ENCODE results near the gene DGLUCY.
"Not testable (repeated sequence)": the region's sequence is repeated elsewhere in the genome, so short reads cannot be mapped to it uniquely, and the experiment has no call there.

The DGLUCY gene

DNA sequence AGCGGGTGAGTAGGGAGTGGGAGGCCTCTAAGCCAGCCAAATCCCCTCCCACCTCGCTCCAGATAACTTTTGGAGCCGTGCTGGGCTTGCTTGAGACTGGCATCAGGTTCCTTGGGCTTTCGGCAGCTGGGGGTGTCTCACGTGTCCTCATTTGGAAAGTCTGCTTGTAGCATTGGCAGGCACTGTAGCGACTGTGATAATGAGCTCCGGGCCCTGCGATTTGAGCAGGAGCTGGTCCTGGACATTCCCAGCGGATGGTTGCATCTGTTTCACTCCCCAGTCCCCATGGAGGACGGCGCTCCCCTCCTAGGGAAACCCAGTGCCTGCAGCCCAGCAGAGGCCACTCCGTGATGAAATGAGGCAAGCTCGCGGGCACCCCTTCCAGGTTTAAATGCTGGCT is 49.4 kb downstream of the DGLUCY start:
- no peaks in the 10 kb centered on the region for H3K4me1 Mint-ChIP-seq
- no peaks in the 10 kb centered on the region for H3K27me3 Mint-ChIP-seq
- no peaks in the 10 kb centered on the region for H3K9me3 Mint-ChIP-seq
- no peak for DNase-seq
- no peak overlapping the region for H3K4me3 Mint-ChIP-seq
- ATAC-seq = no peak
- no peak overlapping the region for H3K27ac Mint-ChIP-seq

GRCh38 chr14:91164676-91165075 is 50.8 kb downstream of the DGLUCY start:
- Mint-ChIP-seq H3K27me3 (no peaks in the 10 kb centered on the region), H3K4me1 (no peaks in the 10 kb centered on the region), H3K4me3 (no peak overlapping the region), H3K9me3 (no peaks in the 10 kb centered on the region), H3K27ac (peak overlapping the region; percentile 84 to 87)
- ATAC-seq (no peak), DNase-seq (no peak)

DNA sequence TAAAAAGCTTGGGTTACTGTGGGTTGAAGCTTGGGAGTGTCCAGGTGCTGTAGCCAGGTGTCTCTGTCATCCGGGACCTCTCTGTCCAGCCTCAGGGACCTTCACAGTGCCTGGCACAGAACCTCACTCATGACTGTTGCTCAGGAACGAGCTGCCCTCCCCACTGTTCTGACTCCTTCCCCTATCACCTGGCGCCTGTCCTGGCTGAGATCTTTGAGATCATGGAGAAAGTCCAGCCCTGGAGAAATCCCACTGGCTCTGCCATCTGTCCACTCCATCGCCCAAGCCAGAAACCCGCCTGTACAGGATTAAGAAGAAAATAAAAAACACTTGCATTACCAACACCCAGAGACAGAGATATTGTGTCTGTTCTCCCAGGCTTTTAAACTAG is 53.5 kb downstream of the DGLUCY start:
- Mint-ChIP-seq H3K9me3 (no peaks in the 10 kb centered on the region), H3K4me3 (no peak overlapping the region), H3K4me1 (no peaks in the 10 kb centered on the region), H3K27ac (no peak overlapping the region), H3K27me3 (no peaks in the 10 kb centered on the region)
- DNase-seq (no peak), ATAC-seq (no peak)

DNA sequence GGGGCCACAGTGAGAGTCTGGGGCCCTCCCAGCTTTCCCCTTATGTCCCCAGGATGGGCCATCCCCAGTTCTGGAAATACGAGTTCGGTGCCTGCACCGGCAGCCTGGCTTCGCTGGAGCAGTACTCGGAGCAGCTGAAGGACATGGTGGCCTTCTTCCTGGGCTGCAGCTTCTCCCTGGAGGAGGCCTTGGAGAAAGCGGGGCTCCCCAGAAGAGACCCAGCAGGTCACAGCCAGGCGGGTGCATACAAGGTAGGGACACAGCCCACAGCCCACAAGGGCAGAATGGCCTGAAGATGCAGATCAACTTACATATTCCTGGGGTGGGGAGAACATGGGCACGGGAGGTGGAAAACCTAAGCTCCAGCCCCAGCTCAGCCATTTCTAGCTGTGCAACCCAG is 56.1 kb downstream of the DGLUCY start:
- Mint-ChIP-seq H3K4me1 (peaks cover 8% of the 10 kb centered on the region), H3K27me3 (no peaks in the 10 kb centered on the region), H3K9me3 (no peaks in the 10 kb centered on the region), H3K4me3 (no peak overlapping the region), H3K27ac (peak overlapping the region in 1 of 2 donors; percentile 54)
- ATAC-seq (no peak), DNase-seq (no peak)

- Mint-ChIP-seq H3K27me3 (no peaks in the 10 kb centered on the region), H3K9me3 (no peaks in the 10 kb centered on the region), H3K4me1 (peaks cover 8% of the 10 kb centered on the region), H3K27ac (no peak overlapping the region), H3K4me3 (no peak overlapping the region)
- no peak for DNase-seq
- ATAC-seq = no peak
Measured at GRCh38 chr14:91170504-91171121, 56.7 kb downstream of the DGLUCY start.

- H3K27ac Mint-ChIP-seq = peak overlapping the region; percentile 69 to 83
- no peak for DNase-seq
Measured at GRCh38 chr14:91171291-91171690, 57.4 kb downstream of the DGLUCY start.

GRCh38 chr14:91173221-91173670 is 59.4 kb downstream of the DGLUCY start:
- Mint-ChIP-seq H3K27ac (peak overlapping the region in 1 of 2 donors; percentile 13), H3K9me3 (no peaks in the 10 kb centered on the region), H3K4me3 (no peak overlapping the region), H3K27me3 (no peaks in the 10 kb centered on the region), H3K4me1 (peaks cover 30% of the 10 kb centered on the region)
- DNase-seq (peak; percentile 69 to 75), ATAC-seq (peak; percentile 79)

More at GRCh38 chr14:91171291-91171690, 57.4 kb downstream of the DGLUCY start:
- Mint-ChIP-seq H3K9me3 (no peaks in the 10 kb centered on the region), H3K4me1 (peaks cover 14% of the 10 kb centered on the region), H3K4me3 (no peak overlapping the region), H3K27me3 (no peaks in the 10 kb centered on the region)
- ATAC-seq = no peak

GRCh38 chr14:91173904-91174303 is 60.0 kb downstream of the DGLUCY start:
- Mint-ChIP-seq H3K4me3 (no peak overlapping the region), H3K9me3 (no peaks in the 10 kb centered on the region), H3K27ac (no peak overlapping the region), H3K4me1 (peaks cover 30% of the 10 kb centered on the region), H3K27me3 (no peaks in the 10 kb centered on the region)
- ATAC-seq (no peak), DNase-seq (no peak)

DNA sequence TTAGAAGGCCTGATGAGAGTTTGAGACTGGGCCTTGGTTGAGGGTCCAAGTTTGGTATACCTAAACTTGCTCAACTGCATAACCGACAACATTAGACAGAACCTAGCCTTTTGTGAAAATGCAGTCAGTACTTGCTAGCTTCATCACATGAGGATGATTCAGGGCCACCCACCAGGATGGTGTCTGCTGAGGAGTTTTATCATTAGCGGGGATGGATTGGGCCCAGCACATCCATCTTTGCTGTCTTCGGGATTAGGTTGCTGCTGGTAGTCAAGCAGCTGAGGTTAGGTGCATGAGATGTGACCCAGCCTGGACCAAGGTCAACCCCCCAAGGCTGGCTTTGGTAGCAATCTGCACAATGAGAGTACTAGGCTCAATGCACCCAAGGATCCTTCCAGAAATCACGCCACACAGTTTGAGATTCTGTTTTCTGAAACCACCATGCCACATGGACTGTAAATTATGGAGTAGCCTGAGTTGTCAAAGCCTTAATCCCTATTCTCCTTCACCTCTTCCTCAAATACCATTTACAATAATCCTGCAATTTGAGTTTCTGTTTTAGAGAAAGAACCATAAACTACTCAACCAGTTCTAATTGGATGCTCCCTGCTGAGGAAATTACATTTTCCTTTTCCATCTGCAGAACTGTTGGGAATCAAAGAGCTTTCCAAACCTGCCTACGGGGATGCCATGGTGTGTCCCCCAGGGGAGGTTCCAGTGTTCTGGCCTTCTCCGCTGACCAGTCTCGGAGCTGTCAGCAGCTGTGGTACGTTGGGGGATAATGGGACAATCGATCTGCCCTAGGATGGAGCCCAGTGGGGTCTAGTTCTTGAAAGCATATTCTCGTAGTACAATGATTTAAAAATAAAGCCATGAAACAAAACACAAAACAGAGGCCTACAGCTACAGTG is 61.7 kb downstream of the DGLUCY start:
- Mint-ChIP-seq H3K27ac (no peak overlapping the region), H3K9me3 (no peaks in the 10 kb centered on the region), H3K4me3 (no peak overlapping the region), H3K4me1 (peaks cover 30% of the 10 kb centered on the region), H3K27me3 (no peaks in the 10 kb centered on the region)
- no peak for ATAC-seq
- no peak for DNase-seq

- no peaks in the 10 kb centered on the region for H3K27me3 Mint-ChIP-seq
- H3K9me3 Mint-ChIP-seq = no peaks in the 10 kb centered on the region
- ATAC-seq = peak; percentile 85
Measured at GRCh38 chr14:91177073-91178034, 63.5 kb downstream of the DGLUCY start.

DNA sequence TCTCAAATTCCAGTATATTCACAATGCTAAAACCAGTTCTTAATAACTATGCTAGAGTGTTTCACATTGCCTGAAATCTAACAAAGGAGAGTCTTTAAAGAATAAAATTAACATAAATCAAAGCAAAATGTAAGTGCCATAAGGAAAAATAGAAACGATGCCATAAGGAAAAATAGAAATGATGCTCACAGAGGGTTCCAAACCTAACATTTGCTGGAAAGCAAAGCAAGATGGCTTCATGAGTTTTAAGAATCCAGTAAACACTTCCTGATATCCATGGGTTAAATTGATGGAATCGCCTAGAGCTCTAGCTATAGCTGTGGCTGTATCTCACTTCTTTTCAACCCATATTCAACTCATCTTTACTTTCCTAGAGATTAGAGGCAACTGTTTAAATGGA is 66.7 kb downstream of the DGLUCY start:
- H3K27ac Mint-ChIP-seq = no peak overlapping the region
- H3K4me1 Mint-ChIP-seq = peaks cover 23% of the 10 kb centered on the region

More at GRCh38 chr14:91177073-91178034, 63.5 kb downstream of the DGLUCY start:
- Mint-ChIP-seq H3K4me1 (peaks cover 30% of the 10 kb centered on the region), H3K4me3 (no peak overlapping the region), H3K27ac (peak overlapping the region; percentile 79 to 94)
- DNase-seq = peak; percentile 62 to 73

DNA sequence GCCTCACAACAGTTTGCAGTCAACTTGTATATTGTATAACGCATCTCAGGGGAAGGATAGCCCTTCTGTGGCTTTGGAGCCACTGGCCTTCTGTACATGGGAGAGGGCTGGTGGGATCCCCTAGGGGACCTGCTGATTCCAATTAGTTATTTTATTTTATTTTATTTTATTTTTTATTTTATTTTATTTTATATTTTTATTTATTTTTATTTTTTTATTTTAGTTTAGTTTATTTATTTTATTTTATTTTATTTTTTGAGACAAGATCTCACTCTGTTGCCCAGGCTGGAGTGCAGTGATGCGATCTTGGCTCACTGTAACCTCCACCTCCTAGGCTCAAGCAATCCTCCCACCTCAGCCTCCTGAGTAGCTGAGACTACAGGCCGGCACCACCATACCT is 68.9 kb downstream of the DGLUCY start:
- H3K27me3 Mint-ChIP-seq, H3K27ac Mint-ChIP-seq, H3K9me3 Mint-ChIP-seq, H3K4me3 Mint-ChIP-seq, H3K4me1 Mint-ChIP-seq, ATAC-seq, DNase-seq: not testable (repeated sequence)

More for the DNA sequence above, 66.7 kb downstream of the DGLUCY start:
- no peak for DNase-seq
- H3K4me3 Mint-ChIP-seq = no peak overlapping the region
- H3K27me3 Mint-ChIP-seq = no peaks in the 10 kb centered on the region
- no peak for ATAC-seq
- H3K9me3 Mint-ChIP-seq = no peaks in the 10 kb centered on the region

GRCh38 chr14:91184559-91184958 is 70.7 kb downstream of the DGLUCY start:
- Mint-ChIP-seq H3K27me3 (no peaks in the 10 kb centered on the region), H3K9me3 (no peaks in the 10 kb centered on the region), H3K4me1 (no peaks in the 10 kb centered on the region), H3K27ac (peak overlapping the region in 1 of 2 donors; percentile 85), H3K4me3 (no peak overlapping the region)
- ATAC-seq = no peak
- DNase-seq = no peak

- Mint-ChIP-seq H3K4me3 (no peak overlapping the region), H3K9me3 (no peaks in the 10 kb centered on the region), H3K4me1 (no peaks in the 10 kb centered on the region), H3K27ac (no peak overlapping the region), H3K27me3 (no peaks in the 10 kb centered on the region)
- DNase-seq = no peak
- no peak for ATAC-seq
Measured at GRCh38 chr14:91185721-91186120, 71.8 kb downstream of the DGLUCY start.

GRCh38 chr14:91186515-91187066 is 72.7 kb downstream of the DGLUCY start:
- Mint-ChIP-seq H3K4me3 (no peak overlapping the region), H3K27me3 (no peaks in the 10 kb centered on the region), H3K27ac (no peak overlapping the region), H3K4me1 (no peaks in the 10 kb centered on the region), H3K9me3 (no peaks in the 10 kb centered on the region)
- DNase-seq = no peak
- no peak for ATAC-seq
